BLaER1 treated with 17β-estradiol and CSF1 and Interleukin-3, amounts not matched to agents 10 nM and 100 nM (cell line): ENCODE measurements around the gene OLIG1.

Experiments used
- H3K27ac ChIP-seq, 11 experiments: shearing (Covaris generic); formaldehyde crosslinking; 2 replicates each; pipeline ENCODE4 v1.8.1; 2022
- H3K27me3 ChIP-seq, 11 experiments: shearing (Covaris generic); formaldehyde crosslinking; 2 replicates each; pipeline ENCODE4 v1.8.1; 2022
- H3K36me3 ChIP-seq, 11 experiments: shearing (Covaris generic); formaldehyde crosslinking; 2 replicates each; pipeline ENCODE4 v1.8.1; 2022
- H3K4me1 ChIP-seq, 10 experiments: shearing (Covaris generic); formaldehyde crosslinking; 2 replicates each; pipeline ENCODE4 v1.8.1; 2022
- H3K4me2 ChIP-seq, 11 experiments: shearing (Covaris generic); formaldehyde crosslinking; 2 replicates each; pipeline ENCODE4 v1.8.1; 2022
- H3K4me3 ChIP-seq, 10 experiments: shearing (Covaris generic); formaldehyde crosslinking; 2 replicates each; pipeline ENCODE4 v1.8.1; 2022
- H3K9ac ChIP-seq, 11 experiments: shearing (Covaris generic); formaldehyde crosslinking; 2 replicates each; pipeline ENCODE4 v1.8.1; 2022
- H3K9me3 ChIP-seq, 11 experiments: shearing (Covaris generic); formaldehyde crosslinking; replicated peaks in 1 of 11; 2 replicates each; pipeline ENCODE4 v1.8.1; 2022
- H4K20me1 ChIP-seq, 11 experiments: shearing (Covaris generic); formaldehyde crosslinking; 2 replicates each; pipeline ENCODE4 v1.8.1; 2022
- Cebpa-rat ChIP-seq, 11 experiments: shearing (Covaris generic); IDR thresholded peaks; 2 replicates each; pipeline ENCODE4 v1.8.1; 2022

Gene OLIG1

DNA sequence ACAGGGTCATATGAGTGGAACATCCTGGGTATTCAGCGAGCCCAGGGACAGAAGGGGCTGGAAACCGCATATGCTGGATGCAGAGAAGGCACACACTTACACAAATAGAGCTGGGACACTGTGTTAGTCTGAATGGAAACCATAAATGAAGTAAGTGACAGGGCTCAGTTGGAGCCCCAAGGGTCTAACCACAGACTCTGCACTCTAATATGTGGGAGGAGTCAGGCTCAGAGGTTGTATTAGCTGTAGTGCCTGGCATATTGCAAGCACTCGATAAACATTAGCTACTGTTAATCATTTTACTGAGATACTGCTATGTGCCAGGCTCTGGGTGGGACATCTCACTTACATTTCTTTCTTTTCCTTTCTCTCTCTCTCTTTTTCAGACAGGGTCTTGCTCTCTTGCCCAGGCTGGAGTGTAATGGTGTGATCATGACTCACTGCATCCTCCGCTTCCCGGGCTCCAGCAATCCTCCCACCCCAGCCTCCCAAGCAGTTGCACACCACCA lies 6.5 kb upstream of the OLIG1 start:
- H3K4me3 ChIP-seq, result no peak overlapping the region
- H4K20me1 ChIP-seq, result no peaks in the 10 kb centered on the region
- H3K27ac ChIP-seq, result peak overlapping the region in 2 of 11 experiments; percentile 14 to 22; a peak in 3 of 22 replicates
- H3K27me3 ChIP-seq, result peaks cover 0 to 13% (median 8%) of the 10 kb centered on the region in 11 experiments; a peak in 20 of 22 replicates
- H3K4me2 ChIP-seq, result peak overlapping the region; percentile 48 to 68 (median 59)
- no peak for TF ChIP-seq Cebpa-rat (IDR thresholded peaks at IDR 0.05)
- no peak overlapping the region for H3K9ac ChIP-seq
- H3K4me1 ChIP-seq, result peaks cover 67 to 98% (median 85%) of the 10 kb centered on the region in 10 experiments
- H3K9me3 ChIP-seq, result peaks cover 0 to 3% (median 0%) of the 10 kb centered on the region in 11 experiments; a peak in 9 of 22 replicates
- no peaks in the 10 kb centered on the region for H3K36me3 ChIP-seq

DNA sequence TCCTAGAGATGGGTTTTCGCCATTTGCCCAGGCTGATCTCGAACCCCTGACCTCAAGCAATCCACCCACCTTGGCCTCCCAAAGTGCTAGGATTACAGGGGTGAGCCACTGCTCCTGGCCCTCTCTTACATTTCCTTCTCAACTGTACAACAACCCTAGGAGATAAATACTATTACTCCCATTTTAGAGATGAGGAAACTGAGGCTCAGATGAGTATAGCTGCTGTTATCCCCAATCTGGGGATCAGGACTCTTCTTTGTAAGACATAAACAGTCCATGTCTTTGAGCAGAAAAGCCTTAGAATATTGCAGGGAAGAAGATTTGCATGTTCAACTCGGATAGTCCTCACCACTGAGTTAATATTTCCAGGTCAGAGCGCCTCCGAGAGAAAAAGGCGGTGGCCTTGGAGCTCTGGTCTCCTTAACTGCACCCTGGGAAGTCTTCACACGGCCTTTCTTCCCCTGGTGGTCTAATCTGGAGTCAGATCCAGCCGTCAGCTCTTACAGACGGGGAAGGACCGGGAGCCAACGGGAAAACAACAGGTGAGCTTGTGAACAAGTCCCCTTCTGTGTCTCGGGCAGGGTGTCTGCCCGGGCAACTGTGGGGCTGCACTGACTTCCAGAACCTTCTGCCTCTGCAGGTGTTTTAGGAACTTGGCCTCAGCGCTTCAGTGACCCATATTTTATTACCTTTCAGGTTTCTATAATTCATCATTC lies 5.9 kb upstream of the OLIG1 start:
- Histone ChIP-seq H3K4me1 (peaks cover 60 to 96% (median 81%) of the 10 kb centered on the region in 10 experiments), H3K4me3 (no peak overlapping the region), H3K27me3 (peaks cover 5 to 20% (median 15%) of the 10 kb centered on the region in 11 experiments), H3K9me3 (peaks cover 3 to 9% (median 6%) of the 10 kb centered on the region in 11 experiments), H4K20me1 (no peaks in the 10 kb centered on the region), H3K27ac (0 out of 22 replicates have a peak overlapping the region, but pooled peaks of 1 of the 11 experiments have one; percentile 1), H3K36me3 (no peaks in the 10 kb centered on the region), H3K4me2 (peak overlapping the region; percentile 14 to 68 (median 59); a peak in 21 of 22 replicates), H3K9ac (no peak overlapping the region)
- no peak for TF ChIP-seq Cebpa-rat (IDR thresholded peaks at IDR 0.05)

DNA sequence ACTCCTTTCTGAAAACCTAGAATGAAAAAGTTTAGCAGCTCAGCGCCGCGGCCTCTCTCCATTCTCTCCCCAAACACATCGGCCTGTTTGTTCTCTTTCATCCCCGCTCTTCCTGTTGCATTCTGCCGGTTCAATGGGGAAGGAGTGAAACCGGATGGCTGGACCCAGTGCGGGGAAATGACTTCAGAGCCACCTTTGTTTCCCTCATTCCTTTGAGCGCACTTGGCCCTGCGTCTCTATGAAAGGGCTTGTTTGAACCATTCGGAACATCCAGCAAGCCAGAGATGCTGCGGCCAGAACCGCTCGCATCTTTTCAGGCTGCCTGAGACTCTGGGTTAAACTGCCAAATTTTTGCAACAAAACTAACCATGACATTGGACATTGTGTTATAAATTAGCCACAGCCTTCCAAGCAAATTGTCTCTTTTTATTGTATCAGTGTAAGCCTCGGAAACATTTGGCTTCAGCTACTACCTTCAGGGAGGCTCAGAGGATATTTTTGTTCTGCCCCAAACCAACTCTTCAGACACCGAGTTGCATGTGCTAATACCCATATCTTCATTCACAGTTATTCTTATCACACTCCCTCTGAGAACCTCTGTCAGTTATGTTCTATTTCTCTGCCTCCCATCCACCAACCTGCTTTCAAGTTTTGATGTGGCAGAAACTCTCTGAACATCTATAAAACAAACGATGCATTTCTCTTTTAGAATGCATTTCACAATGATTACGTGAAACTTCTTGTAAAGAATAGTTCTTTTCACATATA lies 5.1 kb upstream of the OLIG1 start:
- Histone ChIP-seq H3K4me2 (peak overlapping the region; percentile 1 to 68 (median 39); a peak in 21 of 22 replicates), H3K36me3 (no peaks in the 10 kb centered on the region), H3K4me3 (no peak overlapping the region), H3K9me3 (peaks cover 11 to 17% (median 14%) of the 10 kb centered on the region in 11 experiments), H3K4me1 (peaks cover 53 to 88% (median 73%) of the 10 kb centered on the region in 10 experiments), H3K27me3 (peaks cover 12 to 27% (median 22%) of the 10 kb centered on the region in 11 experiments), H3K9ac (no peak overlapping the region), H4K20me1 (0 out of 22 replicates have a peak, but pooled peaks cover 0 to 2% (median 0%) of the 10 kb centered on the region in 11 experiments), H3K27ac (peak overlapping the region in 1 of 11 experiments; percentile 1; a peak in 2 of 22 replicates)
- no peak for TF ChIP-seq Cebpa-rat (IDR thresholded peaks at IDR 0.05)

DNA sequence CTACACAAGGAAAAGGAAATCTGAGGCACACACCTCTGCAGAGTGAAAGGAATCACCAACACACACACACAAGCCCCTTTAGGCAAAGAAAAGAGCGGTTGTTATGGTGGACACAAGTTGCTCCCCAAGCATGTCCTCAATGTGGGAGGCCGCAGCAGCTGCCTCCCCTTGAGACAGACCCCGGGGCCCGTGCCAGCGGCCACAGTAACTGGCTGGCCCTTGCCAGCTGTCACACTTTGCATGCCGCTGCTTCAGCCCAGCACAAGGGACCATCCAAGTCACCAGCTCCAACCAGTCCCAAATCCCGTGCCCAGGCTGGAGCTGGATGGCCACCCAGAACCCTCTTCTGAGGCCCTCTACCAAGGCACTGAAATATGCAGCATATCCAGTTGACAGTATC lies 2.9 kb upstream of the OLIG1 start:
- TF ChIP-seq Cebpa-rat (IDR thresholded peaks at IDR 0.05), result no peak
- Histone ChIP-seq H3K9ac (peak overlapping the region in 1 of 11 experiments; percentile 32; a peak in 4 of 22 replicates), H3K4me3 (0 out of 20 replicates have a peak overlapping the region, but pooled peaks of 1 of the 10 experiments have one; percentile 3), H3K27ac (peak overlapping the region in 7 of 11 experiments; percentile 35 to 62 (median 43); a peak in 11 of 22 replicates), H3K9me3 (peaks cover 33 to 39% (median 36%) of the 10 kb centered on the region in 11 experiments), H3K27me3 (peaks cover 35 to 49% (median 44%) of the 10 kb centered on the region in 11 experiments), H3K4me2 (peak overlapping the region; percentile 63 to 94 (median 83)), H4K20me1 (peaks cover 0 to 20% (median 0%) of the 10 kb centered on the region in 11 experiments; a peak in 6 of 22 replicates), H3K4me1 (peaks cover 53 to 82% (median 67%) of the 10 kb centered on the region in 10 experiments), H3K36me3 (no peaks in the 10 kb centered on the region)

DNA sequence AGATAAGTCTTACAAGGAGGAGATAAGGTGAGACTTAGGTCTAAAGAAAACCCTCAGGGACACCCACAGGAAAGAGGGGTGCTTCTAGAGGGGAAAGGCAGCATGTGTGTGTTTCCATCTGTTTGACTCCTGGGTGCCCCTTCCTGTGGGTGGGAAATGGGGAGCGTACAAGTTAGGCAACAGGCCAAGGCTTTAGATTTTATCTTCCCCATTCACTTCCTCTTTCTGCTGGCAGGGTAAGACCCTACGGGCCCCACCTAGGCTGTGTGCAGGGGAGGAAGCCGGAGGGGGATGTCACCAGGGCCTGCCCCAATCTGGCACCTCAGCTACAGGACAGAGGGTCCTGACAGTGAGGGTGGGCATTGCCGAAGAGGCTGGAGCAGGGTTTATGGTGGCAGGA lies 2.5 kb upstream of the OLIG1 start:
- H4K20me1 ChIP-seq, result peaks cover 0 to 21% (median 0%) of the 10 kb centered on the region in 11 experiments; a peak in 6 of 22 replicates
- H3K27me3 ChIP-seq, result peaks cover 39 to 53% (median 49%) of the 10 kb centered on the region in 11 experiments
- no peak for TF ChIP-seq Cebpa-rat (IDR thresholded peaks at IDR 0.05)
- H3K4me2 ChIP-seq, result peak overlapping the region; percentile 63 to 94 (median 83)
- peak overlapping the region in 1 of 11 experiments; percentile 32; a peak in 3 of 22 replicates for H3K9ac ChIP-seq
- 0 out of 20 replicates have a peak overlapping the region, but pooled peaks of 1 of the 10 experiments have one; percentile 3 for H3K4me3 ChIP-seq
- H3K27ac ChIP-seq, result peak overlapping the region in 7 of 11 experiments; percentile 35 to 62 (median 43); a peak in 11 of 22 replicates
- no peaks in the 10 kb centered on the region for H3K36me3 ChIP-seq
- peaks cover 52 to 80% (median 66%) of the 10 kb centered on the region in 10 experiments for H3K4me1 ChIP-seq
- H3K9me3 ChIP-seq, result peaks cover 33 to 42% (median 39%) of the 10 kb centered on the region in 11 experiments

- H3K9me3 ChIP-seq, result peaks cover 33 to 43% (median 39%) of the 10 kb centered on the region in 11 experiments
- no peak overlapping the region for H3K27ac ChIP-seq
- TF ChIP-seq Cebpa-rat (IDR thresholded peaks at IDR 0.05), result no peak
- peak overlapping the region in 3 of 10 experiments; percentile 47 to 66 (median 53); a peak in 3 of 20 replicates for H3K4me3 ChIP-seq
- no peaks in the 10 kb centered on the region for H3K36me3 ChIP-seq
- H3K27me3 ChIP-seq, result peaks cover 57 to 71% (median 66%) of the 10 kb centered on the region in 11 experiments
- peaks cover 0 to 21% (median 0%) of the 10 kb centered on the region in 11 experiments; a peak in 6 of 22 replicates for H4K20me1 ChIP-seq
- H3K9ac ChIP-seq, result no peak overlapping the region
- peaks cover 36 to 63% (median 49%) of the 10 kb centered on the region in 10 experiments for H3K4me1 ChIP-seq
- H3K4me2 ChIP-seq, result no peak overlapping the region
Observed at GRCh38 chr21:33069243-33069642, 698 bp upstream of the OLIG1 start.

GRCh38 chr21:33069645-33069993 lies 322 bp upstream of the OLIG1 start:
- TF ChIP-seq Cebpa-rat (IDR thresholded peaks at IDR 0.05), result no peak
- H3K36me3 ChIP-seq, result no peaks in the 10 kb centered on the region
- peak overlapping the region; percentile 41 to 85 (median 66); a peak in 21 of 22 replicates for H3K4me2 ChIP-seq
- H3K9me3 ChIP-seq, result peaks cover 33 to 43% (median 39%) of the 10 kb centered on the region in 11 experiments
- no peak overlapping the region for H3K9ac ChIP-seq
- peaks cover 0 to 21% (median 0%) of the 10 kb centered on the region in 11 experiments; a peak in 6 of 22 replicates for H4K20me1 ChIP-seq
- H3K27ac ChIP-seq, result no peak overlapping the region
- H3K4me1 ChIP-seq, result peaks cover 35 to 63% (median 48%) of the 10 kb centered on the region in 10 experiments
- H3K4me3 ChIP-seq, result peak overlapping the region; percentile 33 to 66 (median 50); a peak in 19 of 20 replicates
- peaks cover 60 to 75% (median 70%) of the 10 kb centered on the region in 11 experiments for H3K27me3 ChIP-seq

GRCh38 chr21:33070744-33070997 lies 730 bp downstream of the OLIG1 start:
- peak overlapping the region in 1 of 11 experiments; percentile 62; a peak in 3 of 22 replicates for H3K9ac ChIP-seq
- no peak for TF ChIP-seq Cebpa-rat (IDR thresholded peaks at IDR 0.05)
- H3K4me2 ChIP-seq, result peak overlapping the region; percentile 41 to 85 (median 66); a peak in 20 of 22 replicates

More at GRCh38 chr21:33070744-33070997, 730 bp downstream of the OLIG1 start:
- H3K4me3 ChIP-seq, result peak overlapping the region; percentile 33 to 66 (median 50); a peak in 16 of 20 replicates
- H4K20me1 ChIP-seq, result peaks cover 0 to 21% (median 0%) of the 10 kb centered on the region in 11 experiments; a peak in 7 of 22 replicates
- peak overlapping the region in 1 of 11 experiments; percentile 39; a peak in 1 of 22 replicates for H3K27ac ChIP-seq
- peaks cover 34 to 58% (median 45%) of the 10 kb centered on the region in 10 experiments for H3K4me1 ChIP-seq
- H3K27me3 ChIP-seq, result peaks cover 65 to 86% (median 78%) of the 10 kb centered on the region in 11 experiments
- H3K36me3 ChIP-seq, result no peaks in the 10 kb centered on the region
- H3K9me3 ChIP-seq, result peaks cover 33 to 43% (median 39%) of the 10 kb centered on the region in 11 experiments
